Endothelial cell (in vitro differentiated cells): ENCODE results near the gene DCUN1D2. TPM values are rescaled to one million over a fixed set of nuclear protein-coding genes. Genes with fewer than 3 reads are reported as not detected.
A peak's percentile ranks its signal among the peaks of the same experiment; 100 is the strongest.

ENCODE experiments used
- DNase-seq: peaks from one replicate; pipeline ENCODE4 v3.0.0; 2021; ENCODE audit warnings: low spot score
- H3K27ac Mint-ChIP-seq: one replicate; pipeline ENCODE4 v1.8.0; 2021; ENCODE audit warnings: mixed read lengths, inconsistent platforms; ENCODE audit not compliant: unreplicated experiment
- H3K27me3 Mint-ChIP-seq: one replicate; pipeline ENCODE4 v1.8.0; 2021; ENCODE audit warnings: mild to moderate bottlenecking, moderate library complexity, mixed read lengths, inconsistent platforms; ENCODE audit not compliant: unreplicated experiment
- H3K36me3 Mint-ChIP-seq: one replicate; pipeline ENCODE4 v1.8.0; 2021; ENCODE audit warnings: mild to moderate bottlenecking, low read depth, mixed read lengths, inconsistent platforms; ENCODE audit not compliant: unreplicated experiment
- H3K4me1 Mint-ChIP-seq: one replicate; pipeline ENCODE4 v1.8.0; 2021; ENCODE audit warnings: mild to moderate bottlenecking, mixed read lengths, inconsistent platforms; ENCODE audit not compliant: unreplicated experiment
- H3K4me3 Mint-ChIP-seq: one replicate; pipeline ENCODE4 v1.8.0; 2021; ENCODE audit warnings: mild to moderate bottlenecking, mixed read lengths, inconsistent platforms; ENCODE audit not compliant: unreplicated experiment
- H3K9me3 Mint-ChIP-seq: one replicate; pipeline ENCODE4 v1.8.0; 2021; ENCODE audit warnings: mixed read lengths, inconsistent platforms; ENCODE audit not compliant: unreplicated experiment
- total RNA-seq: library from RNA; stranded (reverse); fragmentation: NEBNext Ultra II Directional; extraction: Animal tissue kit (Norgen Biotek cat#: 25700); gene quantifications from one replicate; pipeline ENCODE4 v1.2.1, GENCODE V29; 2021; ENCODE audit not compliant: unreplicated experiment
- TF ChIP-seq, protein P1 (sequence below): fragments of 200-600 bp; sonication (generic); IDR thresholded peaks from one replicate; pipeline ENCODE4 v1.5.0; 2021; ENCODE audit warnings: antibody characterized with exemption; ENCODE audit not compliant: unreplicated experiment

DCUN1D2 gene
- total RNA-seq, 1 donor from 2014 or later = 23.9 TPM

DNA sequence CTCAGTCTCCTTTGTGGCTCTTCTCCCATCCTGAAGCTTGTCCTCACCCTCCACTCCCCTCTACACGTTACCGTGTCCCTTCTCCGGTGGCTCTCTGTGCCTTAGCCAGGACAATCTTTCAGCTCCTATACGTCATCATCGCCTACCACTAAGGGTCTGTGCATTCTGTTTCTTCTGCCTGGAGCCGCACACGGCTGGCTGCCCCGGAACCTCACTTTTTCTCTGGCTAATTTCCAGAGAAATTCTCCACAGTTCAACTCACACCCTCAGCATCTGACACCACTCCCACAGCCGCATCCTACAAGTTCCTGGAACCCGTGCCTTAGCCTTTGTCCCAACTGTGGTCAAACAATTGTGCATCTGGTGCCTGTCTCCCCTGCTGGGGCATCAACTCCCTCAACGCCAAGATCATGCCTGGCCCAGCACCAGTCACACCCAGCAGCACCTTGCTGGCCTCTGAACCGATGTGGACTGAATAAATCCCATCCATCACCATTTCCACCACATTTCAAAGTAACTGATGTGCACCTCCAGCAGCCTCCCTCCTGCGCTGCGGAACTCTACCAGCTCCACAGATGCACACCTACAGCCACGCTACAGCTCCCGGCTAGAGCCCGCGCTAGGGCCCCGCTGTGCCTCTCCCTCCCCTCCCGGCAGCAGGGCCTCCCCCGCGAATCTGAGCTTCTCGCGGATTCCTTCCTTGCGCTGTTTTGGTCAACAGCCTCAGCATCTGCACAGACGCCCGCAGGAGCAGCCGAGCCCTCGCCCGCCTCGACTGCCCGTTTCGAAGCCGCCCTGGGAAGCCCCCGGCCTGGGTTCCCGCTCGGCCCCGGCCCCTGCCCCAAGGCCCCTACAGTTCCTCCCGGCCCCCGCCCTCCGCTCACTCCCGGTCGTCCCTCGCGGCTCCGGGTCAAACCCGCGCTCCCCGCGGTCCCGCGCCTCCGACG lies 689 bp downstream of the DCUN1D2 start:
- TF ChIP-seq, protein P1, sequence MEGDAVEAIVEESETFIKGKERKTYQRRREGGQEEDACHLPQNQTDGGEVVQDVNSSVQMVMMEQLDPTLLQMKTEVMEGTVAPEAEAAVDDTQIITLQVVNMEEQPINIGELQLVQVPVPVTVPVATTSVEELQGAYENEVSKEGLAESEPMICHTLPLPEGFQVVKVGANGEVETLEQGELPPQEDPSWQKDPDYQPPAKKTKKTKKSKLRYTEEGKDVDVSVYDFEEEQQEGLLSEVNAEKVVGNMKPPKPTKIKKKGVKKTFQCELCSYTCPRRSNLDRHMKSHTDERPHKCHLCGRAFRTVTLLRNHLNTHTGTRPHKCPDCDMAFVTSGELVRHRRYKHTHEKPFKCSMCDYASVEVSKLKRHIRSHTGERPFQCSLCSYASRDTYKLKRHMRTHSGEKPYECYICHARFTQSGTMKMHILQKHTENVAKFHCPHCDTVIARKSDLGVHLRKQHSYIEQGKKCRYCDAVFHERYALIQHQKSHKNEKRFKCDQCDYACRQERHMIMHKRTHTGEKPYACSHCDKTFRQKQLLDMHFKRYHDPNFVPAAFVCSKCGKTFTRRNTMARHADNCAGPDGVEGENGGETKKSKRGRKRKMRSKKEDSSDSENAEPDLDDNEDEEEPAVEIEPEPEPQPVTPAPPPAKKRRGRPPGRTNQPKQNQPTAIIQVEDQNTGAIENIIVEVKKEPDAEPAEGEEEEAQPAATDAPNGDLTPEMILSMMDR = no peak
- H3K4me1 Mint-ChIP-seq = peaks cover 28% of the 10 kb centered on the region
- H3K27me3 Mint-ChIP-seq = peaks cover 2% of the 10 kb centered on the region
- H3K36me3 Mint-ChIP-seq = peaks cover 9% of the 10 kb centered on the region
- peak overlapping the region; percentile 62 for H3K27ac Mint-ChIP-seq
- no peaks in the 10 kb centered on the region for H3K9me3 Mint-ChIP-seq
- peak; percentile 44 for DNase-seq
- H3K4me3 Mint-ChIP-seq = peak overlapping the region; percentile 96

DNA sequence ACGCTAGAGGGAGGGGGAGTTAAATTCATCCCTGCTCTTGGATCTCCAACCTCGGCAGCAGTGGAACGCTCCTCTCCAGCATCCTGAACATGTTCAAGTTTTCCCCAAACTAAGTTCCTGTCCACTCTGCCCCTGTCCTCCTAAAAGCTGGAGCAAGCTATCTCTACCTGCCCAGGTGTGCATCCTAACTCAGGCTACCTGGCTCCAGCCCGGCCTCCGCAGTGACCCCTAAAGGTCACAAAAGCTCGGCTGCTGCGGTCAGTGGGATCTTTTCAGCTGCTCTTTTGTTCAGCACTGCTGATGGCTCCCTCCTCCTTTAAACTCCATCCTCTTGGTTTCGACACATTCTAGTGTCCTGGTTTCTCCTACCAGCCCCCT lies 1.4 kb downstream of the DCUN1D2 start:
- Mint-ChIP-seq H3K4me3 (peak overlapping the region; percentile 96), H3K36me3 (peaks cover 9% of the 10 kb centered on the region), H3K9me3 (no peaks in the 10 kb centered on the region), H3K27ac (no peak overlapping the region), H3K4me1 (peaks cover 26% of the 10 kb centered on the region), H3K27me3 (peaks cover 2% of the 10 kb centered on the region)
- TF ChIP-seq, protein P1 = no peak
- no peak for DNase-seq

DNA sequence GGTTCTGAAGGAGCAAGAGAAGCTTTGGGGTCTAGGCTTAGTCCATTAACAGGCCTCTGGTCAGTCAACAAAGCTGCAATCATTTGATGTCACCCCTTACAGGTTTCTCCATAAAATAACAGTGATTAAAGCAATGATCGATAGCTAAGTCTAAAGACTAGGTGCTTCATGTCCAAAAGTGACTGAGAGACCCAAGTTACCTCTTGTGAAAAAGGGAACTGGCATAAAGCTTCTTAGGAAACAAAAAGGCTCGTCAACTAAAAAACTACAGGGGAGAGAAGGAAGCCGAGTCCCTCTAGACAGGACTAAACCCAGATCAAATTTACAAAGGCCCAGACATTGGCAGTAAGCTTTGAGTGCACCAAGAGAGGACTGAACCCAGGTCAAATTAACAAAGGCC lies 2.2 kb downstream of the DCUN1D2 start:
- Mint-ChIP-seq H3K9me3 (no peaks in the 10 kb centered on the region), H3K36me3 (peaks cover 9% of the 10 kb centered on the region), H3K27me3 (peaks cover 2% of the 10 kb centered on the region), H3K27ac (no peak overlapping the region), H3K4me3 (peak overlapping the region; percentile 68), H3K4me1 (peaks cover 21% of the 10 kb centered on the region)
- TF ChIP-seq, protein P1 = no peak
- no peak for DNase-seq

DNA sequence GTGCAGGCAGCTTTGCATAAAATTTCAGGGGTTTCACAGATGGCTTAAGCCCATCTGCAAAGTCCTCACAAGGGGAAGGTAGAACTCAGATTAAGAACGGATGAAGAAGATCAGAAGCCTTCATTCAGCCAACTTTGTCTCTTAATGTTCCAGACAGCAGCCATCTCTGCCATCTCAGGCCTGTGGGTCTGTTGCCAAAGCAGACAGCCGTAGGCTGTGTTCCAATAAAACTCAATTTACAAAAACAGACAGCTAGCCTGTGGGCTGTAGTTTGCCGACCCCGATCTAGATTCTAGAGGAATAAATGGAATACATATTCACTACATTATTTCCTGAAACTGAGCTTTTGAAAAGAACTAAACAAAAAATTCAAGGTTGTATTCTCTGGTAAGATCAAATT lies 3.8 kb downstream of the DCUN1D2 start:
- Mint-ChIP-seq H3K27ac (no peak overlapping the region), H3K36me3 (peaks cover 7% of the 10 kb centered on the region), H3K4me3 (no peak overlapping the region)

More for the DNA sequence above, 3.8 kb downstream of the DCUN1D2 start:
- Mint-ChIP-seq H3K9me3 (no peaks in the 10 kb centered on the region), H3K4me1 (peaks cover 17% of the 10 kb centered on the region), H3K27me3 (peaks cover 1% of the 10 kb centered on the region)
- no peak for DNase-seq
- TF ChIP-seq, protein P1 = no peak
